Activated naive CD4-positive, alpha-beta T cell treated with Interleukin-2 at 50 U/mL for 16 hours (primary cell): ENCODE data around the gene RAB5B.
"Not testable (repeated sequence)": the region's sequence is repeated elsewhere in the genome, so short reads cannot be mapped to it uniquely, and the experiment has no call there.

Experiments
- DNase-seq: peaks from one replicate; pipeline ENCODE4 v3.0.0-alpha.2; 2020

RAB5B gene

GRCh38 chr12:55942055-55942454 lies 31.8 kb upstream of the RAB5B start:
- DNase-seq = no peak

- DNase-seq = no peak
Observed at GRCh38 chr12:55942577-55943136, 31.2 kb upstream of the RAB5B start.

GRCh38 chr12:55946553-55946952 lies 27.3 kb upstream of the RAB5B start:
- DNase-seq = no peak

GRCh38 chr12:55955344-55955743 lies 18.5 kb upstream of the RAB5B start:
- DNase-seq = no peak

GRCh38 chr12:55955800-55956508 lies 17.9 kb upstream of the RAB5B start:
- DNase-seq = peak; percentile 47

- DNase-seq = no peak
Observed at GRCh38 chr12:55957106-55957859, 16.6 kb upstream of the RAB5B start.

- DNase-seq = no peak
Observed at GRCh38 chr12:55963760-55964159, 10.1 kb upstream of the RAB5B start.

GRCh38 chr12:55965240-55965639 lies 8.6 kb upstream of the RAB5B start:
- DNase-seq = no peak

GRCh38 chr12:55965941-55966407 lies 7.9 kb upstream of the RAB5B start, which contains the start of gene PMEL:
Gene PMEL, minus strand, starts transcription at chr12:55966042. Its CDS starts 31 bp downstream, at chr12:55966011.
- DNase-seq = no peak

- peak; percentile 90 for DNase-seq
Observed at GRCh38 chr12:55966408-55967281, 7.2 kb upstream of the RAB5B start, which contains the start of gene CDK2. Gene CDK2, plus strand, starts transcription at chr12:55966830. Its CDS starts 179 bp downstream, at chr12:55967009.

GRCh38 chr12:55969356-55969755 lies 4.5 kb upstream of the RAB5B start:
- DNase-seq = no peak

- DNase-seq = no peak
Observed at GRCh38 chr12:55970775-55971174, 3.1 kb upstream of the RAB5B start.

GRCh38 chr12:55972042-55972441 lies 1.8 kb upstream of the RAB5B start:
- DNase-seq = no peak

GRCh38 chr12:55972456-55972855 lies 1.4 kb upstream of the RAB5B start:
- no peak for DNase-seq

GRCh38 chr12:55972911-55973598 lies 823 bp upstream of the RAB5B start:
- no peak for DNase-seq

GRCh38 chr12:55974308-55974730 lies 441 bp downstream of the RAB5B start:
- DNase-seq = peak; percentile 47

- DNase-seq = no peak
Observed at GRCh38 chr12:55978393-55978792, 4.5 kb downstream of the RAB5B start.

GRCh38 chr12:55979069-55979468 lies 5.2 kb downstream of the RAB5B start:
- DNase-seq = no peak

- not testable (repeated sequence) for DNase-seq
Observed at GRCh38 chr12:55981882-55982281, 8.0 kb downstream of the RAB5B start.

GRCh38 chr12:55982319-55982936 lies 8.6 kb downstream of the RAB5B start:
- DNase-seq = no peak

- no peak for DNase-seq
Observed at GRCh38 chr12:55983232-55983842, 9.5 kb downstream of the RAB5B start.
